GM19238 (cell line): ENCODE results near the gene TSC22D1.

Source experiments
- DNase-seq: peaks from one replicate; pipeline ENCODE4 v3.0.0; 2011; ENCODE audit warnings: low spot score; ENCODE audit not compliant: insufficient read length

The TSC22D1 gene

GRCh38 chr13:44407891-44408290 is 168.2 kb downstream of the TSC22D1 start:
- DNase-seq = no peak

GRCh38 chr13:44407379-44407778 is 168.8 kb downstream of the TSC22D1 start:
- no peak for DNase-seq

- DNase-seq = no peak
Observed at GRCh38 chr13:44406617-44407016, 169.5 kb downstream of the TSC22D1 start.

GRCh38 chr13:44404261-44405132 is 171.6 kb downstream of the TSC22D1 start:
- no peak for DNase-seq

GRCh38 chr13:44403461-44404056 is 172.6 kb downstream of the TSC22D1 start:
- DNase-seq = no peak

- DNase-seq = no peak
Observed at GRCh38 chr13:44402899-44403445, 173.2 kb downstream of the TSC22D1 start.

GRCh38 chr13:44401577-44401976 is 174.6 kb downstream of the TSC22D1 start:
- DNase-seq = no peak

GRCh38 chr13:44400736-44401135 is 175.4 kb downstream of the TSC22D1 start:
- no peak for DNase-seq

GRCh38 chr13:44399074-44399473 is 177.1 kb downstream of the TSC22D1 start:
- no peak for DNase-seq

GRCh38 chr13:44398606-44399005 is 177.5 kb downstream of the TSC22D1 start:
- DNase-seq = no peak

- no peak for DNase-seq
Observed at GRCh38 chr13:44397766-44398223, 178.3 kb downstream of the TSC22D1 start.

- DNase-seq = no peak
Observed at GRCh38 chr13:44396701-44397580, 179.2 kb downstream of the TSC22D1 start.

GRCh38 chr13:44395976-44396694 is 180.0 kb downstream of the TSC22D1 start:
- no peak for DNase-seq

- DNase-seq = no peak
Observed at GRCh38 chr13:44394658-44395057, 181.5 kb downstream of the TSC22D1 start.

GRCh38 chr13:44393391-44393790 is 182.7 kb downstream of the TSC22D1 start:
- no peak for DNase-seq

GRCh38 chr13:44389876-44390275 is 186.3 kb downstream of the TSC22D1 start:
- DNase-seq = no peak

GRCh38 chr13:44389060-44389666 is 187.0 kb downstream of the TSC22D1 start:
- no peak for DNase-seq

GRCh38 chr13:44388427-44389059 is 187.6 kb downstream of the TSC22D1 start:
- no peak for DNase-seq

GRCh38 chr13:44386913-44387556 is 189.1 kb downstream of the TSC22D1 start:
- DNase-seq = no peak
